ENCODE results near the gene BUB1.
"Not testable (repeated sequence)": the region's sequence is repeated elsewhere in the genome, so short reads cannot be mapped to it uniquely, and the experiment has no call there.

The BUB1 gene

DNA sequence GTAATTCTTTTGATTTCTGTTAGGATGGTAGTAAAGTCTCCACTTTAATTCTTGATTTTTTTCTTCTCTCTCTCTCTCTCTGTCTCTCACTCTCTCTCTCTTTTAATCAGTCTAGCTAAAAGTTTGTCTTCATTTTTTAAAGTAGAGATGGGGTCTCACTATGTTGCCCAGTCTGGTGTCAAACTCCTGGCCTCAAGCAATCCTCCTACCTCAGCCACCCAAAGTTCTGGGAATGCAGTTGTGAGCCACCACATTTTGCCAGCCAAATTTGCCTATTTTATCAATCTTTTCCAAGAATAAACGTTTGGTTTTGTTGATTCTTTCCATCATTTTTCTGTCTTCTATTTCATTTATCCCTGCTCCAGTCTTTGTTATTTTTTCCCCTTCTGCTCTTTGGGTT, 30.6 kb upstream of the BUB1 start:
- DNase-seq (ENCODE audit: extremely low read depth, low read depth) = no peak
- TF ChIP-seq, protein P1, sequence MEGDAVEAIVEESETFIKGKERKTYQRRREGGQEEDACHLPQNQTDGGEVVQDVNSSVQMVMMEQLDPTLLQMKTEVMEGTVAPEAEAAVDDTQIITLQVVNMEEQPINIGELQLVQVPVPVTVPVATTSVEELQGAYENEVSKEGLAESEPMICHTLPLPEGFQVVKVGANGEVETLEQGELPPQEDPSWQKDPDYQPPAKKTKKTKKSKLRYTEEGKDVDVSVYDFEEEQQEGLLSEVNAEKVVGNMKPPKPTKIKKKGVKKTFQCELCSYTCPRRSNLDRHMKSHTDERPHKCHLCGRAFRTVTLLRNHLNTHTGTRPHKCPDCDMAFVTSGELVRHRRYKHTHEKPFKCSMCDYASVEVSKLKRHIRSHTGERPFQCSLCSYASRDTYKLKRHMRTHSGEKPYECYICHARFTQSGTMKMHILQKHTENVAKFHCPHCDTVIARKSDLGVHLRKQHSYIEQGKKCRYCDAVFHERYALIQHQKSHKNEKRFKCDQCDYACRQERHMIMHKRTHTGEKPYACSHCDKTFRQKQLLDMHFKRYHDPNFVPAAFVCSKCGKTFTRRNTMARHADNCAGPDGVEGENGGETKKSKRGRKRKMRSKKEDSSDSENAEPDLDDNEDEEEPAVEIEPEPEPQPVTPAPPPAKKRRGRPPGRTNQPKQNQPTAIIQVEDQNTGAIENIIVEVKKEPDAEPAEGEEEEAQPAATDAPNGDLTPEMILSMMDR (IDR thresholded peaks at IDR 0.05; ENCODE audit: low read depth, low read length) = no peak

DNA sequence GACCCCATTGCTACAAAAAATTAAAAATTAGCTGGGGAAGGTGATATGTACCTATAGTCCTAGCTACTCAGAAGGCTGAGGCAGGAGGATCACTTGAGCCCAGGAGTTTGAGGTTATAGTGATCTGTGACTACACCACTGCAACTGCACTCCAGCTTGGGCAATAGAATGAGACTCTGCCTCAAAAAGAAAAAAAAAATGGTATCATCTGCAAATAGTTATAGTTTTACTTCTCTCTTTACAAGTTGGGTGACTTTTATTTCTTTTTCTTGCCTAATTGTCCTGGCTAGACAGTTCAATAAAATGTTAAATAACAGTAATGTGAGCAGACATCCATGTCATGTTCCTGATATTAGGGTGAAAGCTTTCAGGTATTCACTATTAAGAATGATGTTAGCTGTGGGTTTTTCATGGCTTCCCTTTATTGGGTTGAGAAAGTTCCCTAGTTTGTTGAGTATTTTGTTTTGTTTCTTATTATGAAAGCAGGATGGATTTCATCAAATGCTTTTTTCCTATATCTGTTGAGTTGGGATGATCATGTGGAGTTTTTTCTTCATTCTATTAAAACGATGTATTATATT, 29.6 kb upstream of the BUB1 start:
- TF ChIP-seq, protein P1 (IDR thresholded peaks at IDR 0.05; ENCODE audit: low read depth, low read length) = no peak
- DNase-seq (ENCODE audit: extremely low read depth, low read depth) = no peak

DNA sequence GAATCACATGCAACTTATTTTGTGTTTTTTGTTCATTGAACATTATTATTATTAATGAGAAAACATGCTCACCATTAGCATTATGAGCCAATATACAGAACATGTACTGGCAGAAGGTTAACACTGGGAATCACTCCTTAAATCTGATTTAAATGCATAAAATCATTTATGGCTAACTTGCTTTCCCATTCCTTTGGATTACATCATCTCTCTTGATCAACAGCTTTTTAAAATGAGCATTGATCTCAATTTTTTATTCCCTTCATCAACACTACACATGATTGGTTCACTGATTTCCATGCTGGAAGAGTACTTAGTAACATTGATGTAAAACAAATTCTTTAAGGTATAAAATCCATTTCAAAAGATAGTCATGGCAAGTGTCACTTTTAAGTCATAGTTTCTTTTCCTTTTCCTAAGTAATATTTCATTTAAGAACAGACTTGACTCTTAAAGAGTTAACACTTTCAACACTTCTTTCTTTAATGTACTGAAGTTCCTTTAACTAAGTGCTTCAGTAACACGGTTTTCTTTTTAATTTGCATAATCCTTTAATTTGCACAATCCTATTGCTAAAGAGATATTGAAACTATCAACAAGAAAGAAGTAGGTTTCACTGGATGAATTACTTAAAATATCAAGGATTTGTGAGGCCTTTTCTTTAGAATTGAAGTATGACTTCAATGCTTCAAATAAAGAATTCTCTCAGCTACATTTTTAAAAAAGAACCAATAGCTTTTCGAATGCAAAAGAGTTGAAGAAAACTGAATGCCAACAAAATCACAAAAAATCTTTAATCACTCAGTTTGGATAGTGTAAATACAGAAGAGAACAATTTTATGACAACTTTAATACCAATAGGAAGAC, 24.9 kb upstream of the BUB1 start:
- no peak for DNase-seq (ENCODE audit: extremely low read depth, low read depth)

DNA sequence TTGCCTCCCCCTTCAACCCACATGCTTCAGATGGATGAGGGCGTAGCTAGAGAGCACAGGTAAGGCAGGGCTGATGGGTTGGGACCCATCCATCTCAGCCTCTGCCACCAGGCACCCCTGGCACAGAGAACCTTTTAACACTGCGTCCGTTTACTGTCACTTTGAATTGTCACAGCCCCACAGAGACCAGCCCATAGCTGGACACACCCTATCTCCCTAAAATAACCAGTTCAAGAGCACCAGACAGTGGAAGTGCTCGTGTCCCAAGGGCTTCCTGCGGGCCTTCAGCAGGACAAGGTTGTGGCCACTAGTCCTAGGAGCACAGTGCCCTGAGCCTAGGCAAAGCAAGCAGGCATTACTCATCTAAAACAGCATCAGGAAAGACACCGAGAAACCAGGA, 20.4 kb upstream of the BUB1 start:
- DNase-seq (ENCODE audit: extremely low read depth, low read depth) = not testable (repeated sequence)

More for the DNA sequence above, 24.9 kb upstream of the BUB1 start:
- TF ChIP-seq, protein P1 (IDR thresholded peaks at IDR 0.05; ENCODE audit: low read depth, low read length) = no peak

DNA sequence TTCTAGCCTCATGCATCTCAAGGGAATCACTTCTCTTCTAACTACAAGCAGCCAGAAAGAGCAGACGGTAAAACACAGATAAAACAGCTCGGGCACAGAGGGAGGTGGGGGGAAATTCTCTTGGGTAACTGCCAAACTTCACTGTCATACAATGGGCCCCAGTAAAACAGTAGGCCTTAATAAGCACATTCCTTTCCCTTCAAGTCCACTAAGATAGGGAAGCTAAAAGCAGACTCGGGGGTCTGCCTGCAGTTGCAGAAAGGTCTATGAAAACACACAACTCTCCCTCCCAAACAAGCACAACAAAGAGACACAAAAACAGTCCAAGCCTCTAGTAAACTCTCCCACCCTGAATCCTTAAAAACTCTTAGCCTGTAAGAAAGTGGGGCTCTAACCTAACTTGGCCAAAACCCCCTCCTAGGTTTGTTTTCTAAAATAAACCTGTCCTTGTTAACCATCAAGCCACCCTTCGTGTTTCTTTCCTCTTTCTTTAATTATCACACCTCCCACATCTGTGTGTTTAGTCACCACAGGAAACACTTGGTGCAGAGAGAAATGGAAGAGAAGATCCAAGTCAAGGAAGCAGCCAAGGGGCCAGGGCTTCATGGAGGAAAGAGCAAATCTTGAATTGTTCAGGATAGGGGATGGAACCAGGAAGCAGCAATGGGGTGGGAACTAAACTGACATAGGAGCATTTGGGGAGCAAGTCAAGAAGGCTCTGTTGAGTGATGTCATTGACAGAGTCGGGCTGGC, 17.5 kb upstream of the BUB1 start:
- not testable (repeated sequence) for DNase-seq (ENCODE audit: extremely low read depth, low read depth)

DNA sequence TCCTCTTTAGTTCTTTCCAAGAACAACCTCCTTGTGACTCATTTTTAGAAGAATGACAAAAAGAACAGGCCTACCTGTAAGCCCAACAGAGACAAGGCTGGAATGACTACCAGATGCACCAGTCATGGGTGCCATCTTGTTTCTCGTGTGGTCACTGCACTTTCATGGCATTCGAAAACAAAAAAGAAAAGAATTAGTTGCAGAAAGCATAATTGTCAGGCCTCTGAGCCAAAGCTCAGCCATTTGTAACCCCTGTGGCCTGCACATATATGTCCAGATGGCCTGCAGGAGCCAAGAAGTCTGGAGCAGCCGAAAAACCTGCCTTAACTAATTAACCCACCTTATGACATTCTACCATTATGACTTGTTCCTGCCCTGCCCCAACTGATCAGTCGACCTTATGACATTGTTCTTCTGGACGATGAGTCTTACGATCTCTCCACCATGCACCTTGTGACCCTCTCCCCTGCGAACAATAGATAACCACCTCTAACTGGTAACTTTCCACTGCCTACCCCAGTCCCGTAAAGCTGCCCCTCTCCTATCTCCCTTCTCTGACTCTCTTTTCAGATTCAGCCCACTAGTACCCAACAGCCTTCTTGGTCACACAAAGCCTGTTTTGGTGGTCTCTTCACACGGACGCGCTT, 13.9 kb upstream of the BUB1 start:
- TF ChIP-seq, protein P1 (IDR thresholded peaks at IDR 0.05; ENCODE audit: low read depth, low read length) = no peak
- no peak for DNase-seq (ENCODE audit: extremely low read depth, low read depth)

DNA sequence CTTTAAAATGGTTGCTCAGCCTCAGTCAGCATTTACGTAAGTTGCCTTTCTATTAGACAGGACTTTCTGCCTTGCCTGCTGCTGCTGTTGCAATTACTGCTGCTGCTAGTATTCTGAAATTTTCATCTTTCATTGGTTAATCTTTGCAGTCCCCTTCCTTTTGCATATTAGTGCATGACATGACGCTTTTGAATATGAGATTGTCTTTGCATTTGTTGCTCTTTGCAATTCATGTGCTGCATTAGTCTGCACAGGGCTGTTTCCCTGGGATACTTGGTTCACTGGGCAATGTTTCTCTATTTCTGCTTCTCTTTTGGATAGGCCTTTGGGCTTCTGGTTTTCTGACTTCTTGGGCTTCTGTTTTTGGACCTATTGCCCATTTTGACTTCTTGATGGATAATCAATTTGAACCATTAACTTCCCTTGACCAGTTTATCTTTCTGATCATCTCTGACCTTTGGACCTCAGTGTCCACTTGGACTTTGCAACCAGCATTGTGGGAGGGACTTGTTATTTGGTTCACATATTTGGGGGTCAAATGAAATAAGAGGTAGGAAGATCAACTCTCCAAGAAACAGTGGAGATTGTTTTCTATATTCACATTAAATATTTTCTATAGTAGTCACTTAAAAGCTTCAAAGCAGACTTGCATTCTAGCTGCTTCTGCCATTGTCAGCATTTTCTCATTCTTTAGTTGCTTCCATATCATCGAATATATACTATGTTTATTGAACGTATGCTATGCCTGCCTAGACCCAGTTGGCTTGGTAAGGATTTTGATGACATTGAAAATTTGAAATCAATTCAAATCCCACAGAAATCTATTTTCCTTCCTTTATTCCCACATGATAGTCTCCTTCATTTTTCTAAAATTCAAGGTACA, 12.5 kb upstream of the BUB1 start:
- TF ChIP-seq, protein P1 (IDR thresholded peaks at IDR 0.05; ENCODE audit: low read depth, low read length) = no peak
- no peak for DNase-seq (ENCODE audit: extremely low read depth, low read depth)
